Mucosa of descending colon (tissue), 3 donors: Measurements from ENCODE around the gene MMEL1. TPM values are rescaled to one million over a fixed set of nuclear protein-coding genes. Genes with fewer than 3 reads are reported as not detected.
A peak's percentile ranks its signal among the peaks of the same experiment; 100 is the strongest.

Experiments
- ATAC-seq: fragments of 200-7000 bp; cut with Tn5 transposase; one replicate; pipeline ENCODE4 v1.9.1; 2020; ENCODE audit warnings: mild to moderate bottlenecking, moderate library complexity
- DNase-seq, 3 donors: peaks; one replicate each; pipeline ENCODE4 v3.0.0-alpha.2; 2020
- H3K36me3 ChIP-seq: fragments of 200-600 bp; one replicate; pipeline ENCODE4 v1.8.0; 2021; ENCODE audit warnings: low read depth, mild to moderate bottlenecking
- H3K4me1 ChIP-seq: fragments of 200-600 bp; one replicate; pipeline ENCODE4 v1.8.0; 2021; ENCODE audit warnings: low read depth, mild to moderate bottlenecking
- H3K4me3 ChIP-seq: fragments of 200-600 bp; one replicate; pipeline ENCODE4 v1.8.0; 2021; ENCODE audit warnings: mild to moderate bottlenecking
- H3K9me3 ChIP-seq: fragments of 200-600 bp; one replicate; pipeline ENCODE4 v1.8.0; 2021; ENCODE audit warnings: mild to moderate bottlenecking
- intact Hi-C, 2 donors: fragments of 100-400 bp; cut with DNase I in 1 of 2; cut with micrococcal nuclease in 1 of 2; formaldehyde crosslinking; loops; one replicate each; pipeline versions ENCODE4 v1.11.0 to v1.11.1; 2022; cut with DNase I, micrococcal nuclease
- total RNA-seq, 3 donors: library from RNA; stranded (reverse); fragmentation: NEBNext Ultra II Directional in 2 of 3; extraction: Animal tissue kit (Norgen Biotek cat#: 25700) in 2 of 3; gene quantifications; one replicate each; pipeline versions ENCODE4 v1.2.1 to v1.2.4, GENCODE V29; 2021 to 2023
- TF ChIP-seq, protein P1 (sequence below): fragments of 200-600 bp; IDR thresholded peaks from one replicate; pipeline ENCODE4 v1.8.0; 2022; ENCODE audit warnings: antibody characterized with exemption, mild to moderate bottlenecking
- donor health status: DM: no; HTN: no; CAD: no; lungs with moderate emphysema.
- donor health status: DM: no; HTN: no; CAD: no.
- donor health status: DM: no; HTN: yes; CAD: no.

The MMEL1 gene
- total RNA-seq, 3 donors from 2014 or later = 4.2 to 10.9 (median 9.4) TPM

DNA sequence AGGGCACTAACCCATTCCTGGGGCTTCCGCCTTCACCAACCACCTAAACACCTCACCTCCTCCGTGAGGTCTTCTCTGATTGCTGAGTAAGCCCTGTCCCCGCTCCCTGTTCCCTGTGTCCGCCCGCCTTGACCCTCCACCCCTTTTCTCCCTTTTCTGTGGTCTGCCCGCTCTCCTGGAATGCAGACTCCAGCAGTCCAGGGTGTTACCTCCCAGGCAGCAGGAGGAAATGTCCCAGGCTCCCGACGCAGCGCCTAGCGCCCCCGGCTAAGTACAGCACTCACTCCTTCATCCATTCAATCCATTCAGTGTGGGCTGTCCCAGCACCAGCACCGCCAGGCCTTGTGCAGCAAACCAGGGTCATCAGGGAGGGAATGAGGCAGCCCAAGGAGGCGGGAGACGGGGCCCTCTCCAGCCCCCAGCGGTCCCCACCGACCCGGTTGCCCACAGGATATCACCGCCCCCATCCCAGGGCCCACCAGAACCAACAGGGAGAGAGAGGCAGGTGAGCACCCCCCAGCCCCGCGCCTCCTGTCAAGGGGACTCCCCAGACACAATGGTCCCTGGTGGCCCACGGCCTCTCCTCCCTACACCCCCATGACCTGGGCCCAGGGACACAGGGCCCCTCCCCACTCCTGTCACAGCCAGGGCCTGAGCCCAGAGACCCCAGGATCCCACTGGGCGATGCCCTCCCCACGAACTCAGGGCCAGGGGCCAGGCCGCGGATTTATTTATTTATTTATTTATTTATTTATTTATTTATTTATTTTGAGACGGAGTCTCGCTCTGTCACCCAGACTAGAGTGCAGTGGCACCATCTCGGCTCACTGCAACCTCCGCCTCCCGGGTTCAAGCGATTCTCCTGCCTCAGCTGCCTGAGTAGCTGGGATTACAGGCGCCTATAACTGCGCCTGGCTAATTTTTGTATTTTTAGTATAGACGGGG is 66.4 kb downstream of the MMEL1 start:
- Histone ChIP-seq H3K9me3 (no peaks in the 10 kb centered on the region), H3K36me3 (no peaks in the 10 kb centered on the region), H3K4me3 (no peak overlapping the region), H3K4me1 (peaks cover 4% of the 10 kb centered on the region)
- DNase-seq (no peak), ATAC-seq (peak; percentile 7)
- intact Hi-C loops = no loop called here
- TF ChIP-seq, protein P1, sequence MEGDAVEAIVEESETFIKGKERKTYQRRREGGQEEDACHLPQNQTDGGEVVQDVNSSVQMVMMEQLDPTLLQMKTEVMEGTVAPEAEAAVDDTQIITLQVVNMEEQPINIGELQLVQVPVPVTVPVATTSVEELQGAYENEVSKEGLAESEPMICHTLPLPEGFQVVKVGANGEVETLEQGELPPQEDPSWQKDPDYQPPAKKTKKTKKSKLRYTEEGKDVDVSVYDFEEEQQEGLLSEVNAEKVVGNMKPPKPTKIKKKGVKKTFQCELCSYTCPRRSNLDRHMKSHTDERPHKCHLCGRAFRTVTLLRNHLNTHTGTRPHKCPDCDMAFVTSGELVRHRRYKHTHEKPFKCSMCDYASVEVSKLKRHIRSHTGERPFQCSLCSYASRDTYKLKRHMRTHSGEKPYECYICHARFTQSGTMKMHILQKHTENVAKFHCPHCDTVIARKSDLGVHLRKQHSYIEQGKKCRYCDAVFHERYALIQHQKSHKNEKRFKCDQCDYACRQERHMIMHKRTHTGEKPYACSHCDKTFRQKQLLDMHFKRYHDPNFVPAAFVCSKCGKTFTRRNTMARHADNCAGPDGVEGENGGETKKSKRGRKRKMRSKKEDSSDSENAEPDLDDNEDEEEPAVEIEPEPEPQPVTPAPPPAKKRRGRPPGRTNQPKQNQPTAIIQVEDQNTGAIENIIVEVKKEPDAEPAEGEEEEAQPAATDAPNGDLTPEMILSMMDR = no peak

DNA sequence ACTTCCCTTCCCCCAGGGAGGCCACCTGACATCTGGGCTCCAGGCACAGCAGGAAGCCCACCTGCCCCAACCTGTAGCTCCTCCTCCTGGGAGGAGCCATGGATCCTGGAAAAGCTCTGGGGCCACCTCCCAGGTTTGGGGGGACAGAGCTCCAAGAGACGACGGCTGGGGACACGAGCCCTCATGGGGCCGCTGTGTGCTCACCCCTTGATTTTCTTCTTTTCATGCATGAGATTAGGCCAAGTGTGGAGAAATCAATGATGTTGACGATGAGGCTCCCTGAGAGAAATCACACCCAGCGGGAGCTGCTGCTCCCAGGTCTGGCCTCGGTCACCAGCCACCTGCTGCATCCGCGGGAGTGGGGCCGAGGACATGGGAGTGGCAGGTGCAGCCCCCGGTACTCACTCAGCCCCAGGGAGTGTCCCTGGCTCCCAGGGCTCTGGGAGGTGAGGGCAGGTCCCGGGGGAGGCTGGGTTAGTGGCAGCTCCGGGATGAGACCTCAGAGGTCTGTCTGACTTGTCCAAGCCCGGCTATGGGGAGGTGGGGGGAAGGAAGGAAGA is 67.9 kb downstream of the MMEL1 start:
- DNase-seq = peak; percentile 60 to 85 (median 61)

DNA sequence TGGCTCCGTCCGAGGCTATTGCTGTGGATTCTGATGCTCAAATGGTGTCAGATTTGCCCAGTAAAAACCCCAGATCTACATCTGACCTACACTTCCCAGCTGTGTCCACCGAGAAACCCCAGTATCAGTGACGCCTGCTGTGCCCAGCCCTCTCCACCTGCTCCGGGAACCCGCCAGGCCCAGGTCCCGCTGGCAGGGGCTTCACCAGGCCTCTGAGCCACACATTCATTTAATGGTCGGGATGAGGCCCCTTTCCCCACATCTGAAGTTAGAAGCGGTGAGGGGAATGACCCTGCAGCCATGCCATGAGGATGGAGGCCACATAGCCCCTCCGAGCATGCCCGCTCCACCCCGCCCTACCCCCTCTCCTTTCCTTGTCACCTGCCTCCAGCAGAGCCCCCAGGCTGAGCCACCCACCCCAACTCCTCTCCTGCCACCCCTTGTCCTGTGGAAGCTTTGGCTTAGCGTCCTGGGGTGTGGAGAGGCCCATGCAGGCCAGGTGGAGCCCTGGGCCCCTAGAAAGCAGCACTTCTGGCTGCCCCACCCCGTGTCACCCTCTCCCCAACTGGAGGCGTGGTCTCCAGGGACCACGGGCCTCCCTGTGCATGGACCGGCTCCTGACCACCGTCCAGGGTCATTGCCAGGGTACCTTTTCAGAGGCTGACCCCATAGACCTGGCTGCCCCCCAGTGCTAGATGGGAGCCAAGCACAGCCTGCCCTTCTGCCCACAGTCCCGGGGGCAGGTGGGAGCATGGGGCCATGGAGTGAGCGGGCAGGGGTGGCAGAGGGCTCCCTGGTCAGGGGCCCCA is 68.6 kb downstream of the MMEL1 start:
- no peaks in the 10 kb centered on the region for H3K9me3 ChIP-seq
- TF ChIP-seq, protein P1 = no peak
- peak in 1 of 3 donors; percentile 55 for DNase-seq
- intact Hi-C loops = no loop called here
- H3K4me3 ChIP-seq = no peak overlapping the region
- peaks cover 4% of the 10 kb centered on the region for H3K4me1 ChIP-seq
- no peaks in the 10 kb centered on the region for H3K36me3 ChIP-seq
- no peak for ATAC-seq

More for the DNA sequence above, 67.9 kb downstream of the MMEL1 start:
- H3K4me3 ChIP-seq = no peak overlapping the region
- H3K36me3 ChIP-seq = no peaks in the 10 kb centered on the region
- H3K4me1 ChIP-seq = peaks cover 4% of the 10 kb centered on the region
- no peaks in the 10 kb centered on the region for H3K9me3 ChIP-seq
- intact Hi-C loops = no loop called here
- TF ChIP-seq, protein P1 = no peak
- peak; percentile 89 for ATAC-seq

DNA sequence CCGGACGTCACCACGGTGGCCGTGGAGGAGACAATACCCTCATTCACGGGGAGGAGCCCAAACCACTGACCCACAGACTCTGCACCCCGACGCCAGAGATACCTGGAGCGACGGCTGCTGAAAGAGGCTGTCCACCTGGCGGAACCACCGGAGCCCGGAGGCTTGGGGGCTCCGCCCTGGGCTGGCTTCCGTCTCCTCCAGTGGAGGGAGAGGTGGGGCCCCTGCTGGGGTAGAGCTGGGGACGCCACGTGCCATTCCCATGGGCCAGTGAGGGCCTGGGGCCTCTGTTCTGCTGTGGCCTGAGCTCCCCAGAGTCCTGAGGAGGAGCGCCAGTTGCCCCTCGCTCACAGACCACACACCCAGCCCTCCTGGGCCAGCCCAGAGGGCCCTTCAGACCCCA is 69.6 kb downstream of the MMEL1 start:
- DNase-seq = no peak
- no peak for ATAC-seq
- H3K4me1 ChIP-seq = peaks cover 13% of the 10 kb centered on the region
- intact Hi-C loops = no loop called here
- H3K4me3 ChIP-seq = no peak overlapping the region
- TF ChIP-seq, protein P1 = no peak
- H3K36me3 ChIP-seq = peaks cover 5% of the 10 kb centered on the region
- no peaks in the 10 kb centered on the region for H3K9me3 ChIP-seq
